GM04503 (cell line): ENCODE results near the gene DRG2.

Experiments
- DNase-seq: peaks from one replicate; pipeline ENCODE4 v3.0.0-alpha.2; 2012; ENCODE audit warnings: low read depth

Gene DRG2

GRCh38 chr17:18074566-18075272 is 13.0 kb upstream of the DRG2 start:
- DNase-seq, result no peak

- no peak for DNase-seq
Measured at GRCh38 chr17:18076936-18077335, 10.8 kb upstream of the DRG2 start.

- DNase-seq, result no peak
Measured at GRCh38 chr17:18079543-18079942, 8.2 kb upstream of the DRG2 start.

GRCh38 chr17:18084256-18084655 is 3.5 kb upstream of the DRG2 start:
- no peak for DNase-seq

GRCh38 chr17:18089613-18090012 is 1.9 kb downstream of the DRG2 start:
- no peak for DNase-seq

GRCh38 chr17:18093616-18094408 is 6.1 kb downstream of the DRG2 start:
- DNase-seq, result no peak

GRCh38 chr17:18094409-18094807 is 6.7 kb downstream of the DRG2 start:
- no peak for DNase-seq

- DNase-seq, result no peak
Measured at GRCh38 chr17:18099516-18099915, 11.8 kb downstream of the DRG2 start.

GRCh38 chr17:18100616-18101015 is 12.9 kb downstream of the DRG2 start:
- no peak for DNase-seq

GRCh38 chr17:18101828-18102227 is 14.1 kb downstream of the DRG2 start:
- DNase-seq, result no peak

GRCh38 chr17:18102640-18103039 is 14.9 kb downstream of the DRG2 start:
- DNase-seq, result no peak

GRCh38 chr17:18105027-18105426 is 17.3 kb downstream of the DRG2 start:
- DNase-seq, result no peak

GRCh38 chr17:18105595-18105994 is 17.8 kb downstream of the DRG2 start:
- DNase-seq, result no peak

GRCh38 chr17:18106211-18106610 is 18.5 kb downstream of the DRG2 start:
- DNase-seq, result no peak

- DNase-seq, result no peak
Measured at GRCh38 chr17:18107061-18107790, 19.5 kb downstream of the DRG2 start.

- DNase-seq, result no peak
Measured at GRCh38 chr17:18107971-18108370, 20.2 kb downstream of the DRG2 start.

GRCh38 chr17:18108401-18109312 is 20.9 kb downstream of the DRG2 start, which contains the start of gene MYO15A:
Gene MYO15A (plus strand): TSS chr17:18108756. CDS start chr17:18118801, 10,045 bp downstream.
- no peak for DNase-seq

- no peak for DNase-seq
Measured at GRCh38 chr17:18109935-18110485, 22.3 kb downstream of the DRG2 start.

GRCh38 chr17:18110636-18111145 is 22.9 kb downstream of the DRG2 start:
- DNase-seq, result no peak

- no peak for DNase-seq
Measured at GRCh38 chr17:18111330-18111971, 23.7 kb downstream of the DRG2 start.

- no peak for DNase-seq
Measured at GRCh38 chr17:18115517-18115916, 27.8 kb downstream of the DRG2 start.
